Measurements from ENCODE around the gene ACSF2. TPM values are rescaled to one million over a fixed set of nuclear protein-coding genes. Genes with fewer than 3 reads are reported as not detected.

The ACSF2 gene
- total and polyA plus RNA-seq, 8 donors, result 60.9 to 148 (median 124) TPM

DNA sequence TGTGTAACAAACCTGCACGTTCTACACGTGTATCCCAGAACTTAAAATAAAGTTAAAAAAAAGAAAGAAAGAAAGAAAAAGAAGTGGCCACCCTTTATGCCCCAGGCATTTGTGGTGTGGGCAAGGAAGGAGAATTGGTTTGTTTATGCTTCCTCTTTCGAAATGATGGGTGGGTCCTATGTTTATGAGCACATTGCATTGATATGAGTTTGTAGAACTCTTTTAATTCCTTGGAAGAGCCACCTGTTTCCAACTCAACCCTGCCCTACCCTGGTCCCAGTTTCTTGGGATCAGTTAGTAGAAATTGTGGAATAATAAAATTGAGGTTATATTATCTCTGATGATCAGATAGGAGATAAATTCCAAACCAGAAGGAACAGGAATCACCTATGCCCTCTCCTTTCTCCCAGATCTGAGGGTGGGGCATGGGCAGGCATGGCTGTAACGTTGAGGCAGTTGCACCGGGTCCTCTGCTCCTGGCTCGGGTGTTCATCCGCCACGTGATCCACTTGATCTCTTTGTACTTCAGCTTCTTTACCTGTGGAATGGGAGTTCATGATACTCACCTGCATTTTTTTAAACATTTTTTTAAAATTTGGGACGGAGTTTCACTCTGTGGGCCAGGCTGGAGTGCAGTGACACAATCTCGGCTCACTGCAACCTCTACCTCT lies 26.7 kb downstream of the ACSF2 start:
- TF ChIP-seq, protein P1, sequence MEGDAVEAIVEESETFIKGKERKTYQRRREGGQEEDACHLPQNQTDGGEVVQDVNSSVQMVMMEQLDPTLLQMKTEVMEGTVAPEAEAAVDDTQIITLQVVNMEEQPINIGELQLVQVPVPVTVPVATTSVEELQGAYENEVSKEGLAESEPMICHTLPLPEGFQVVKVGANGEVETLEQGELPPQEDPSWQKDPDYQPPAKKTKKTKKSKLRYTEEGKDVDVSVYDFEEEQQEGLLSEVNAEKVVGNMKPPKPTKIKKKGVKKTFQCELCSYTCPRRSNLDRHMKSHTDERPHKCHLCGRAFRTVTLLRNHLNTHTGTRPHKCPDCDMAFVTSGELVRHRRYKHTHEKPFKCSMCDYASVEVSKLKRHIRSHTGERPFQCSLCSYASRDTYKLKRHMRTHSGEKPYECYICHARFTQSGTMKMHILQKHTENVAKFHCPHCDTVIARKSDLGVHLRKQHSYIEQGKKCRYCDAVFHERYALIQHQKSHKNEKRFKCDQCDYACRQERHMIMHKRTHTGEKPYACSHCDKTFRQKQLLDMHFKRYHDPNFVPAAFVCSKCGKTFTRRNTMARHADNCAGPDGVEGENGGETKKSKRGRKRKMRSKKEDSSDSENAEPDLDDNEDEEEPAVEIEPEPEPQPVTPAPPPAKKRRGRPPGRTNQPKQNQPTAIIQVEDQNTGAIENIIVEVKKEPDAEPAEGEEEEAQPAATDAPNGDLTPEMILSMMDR (IDR thresholded peaks at IDR 0.05), result no peak
- H3K27me3 ChIP-seq, result no peaks in the 10 kb centered on the region
- DNase-seq, result peak in 1 of 4 donors; percentile 55
- peak; percentile 59 for ATAC-seq
- H3K36me3 ChIP-seq, result no peaks in the 10 kb centered on the region
- H3K4me1 ChIP-seq, result peaks cover 3 to 24% of the 10 kb centered on the region in 2 donors
- H3K9me3 ChIP-seq, result no peaks in the 10 kb centered on the region
- no peak overlapping the region for H3K4me3 ChIP-seq
- peak overlapping the region; percentile 36 to 55 for H3K27ac ChIP-seq
- intact Hi-C loops (cut with DNase I), result no loop called here

DNA sequence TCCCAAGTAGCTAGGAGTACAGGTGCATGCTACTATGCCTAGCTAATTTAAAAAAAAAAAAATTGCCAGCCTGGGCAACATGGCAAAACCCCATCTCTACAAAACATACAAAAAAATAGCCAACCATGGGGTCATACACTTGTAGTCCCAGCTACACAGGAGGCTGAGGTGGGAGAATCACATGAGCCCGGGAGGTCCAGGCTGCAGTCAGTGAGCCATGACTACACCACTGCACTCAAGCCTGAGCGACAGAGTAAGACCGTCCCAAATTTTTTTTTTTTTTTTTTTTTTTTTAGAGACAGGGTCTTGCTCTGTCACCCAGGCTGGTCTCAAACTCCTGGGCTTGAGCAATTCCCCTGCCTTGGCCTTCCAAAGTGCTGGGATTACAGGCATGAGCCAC lies 27.9 kb downstream of the ACSF2 start:
- intact Hi-C loops (cut with DNase I), result no loop called here
- H3K4me1 ChIP-seq, result peaks cover 3 to 18% of the 10 kb centered on the region in 2 donors

DNA sequence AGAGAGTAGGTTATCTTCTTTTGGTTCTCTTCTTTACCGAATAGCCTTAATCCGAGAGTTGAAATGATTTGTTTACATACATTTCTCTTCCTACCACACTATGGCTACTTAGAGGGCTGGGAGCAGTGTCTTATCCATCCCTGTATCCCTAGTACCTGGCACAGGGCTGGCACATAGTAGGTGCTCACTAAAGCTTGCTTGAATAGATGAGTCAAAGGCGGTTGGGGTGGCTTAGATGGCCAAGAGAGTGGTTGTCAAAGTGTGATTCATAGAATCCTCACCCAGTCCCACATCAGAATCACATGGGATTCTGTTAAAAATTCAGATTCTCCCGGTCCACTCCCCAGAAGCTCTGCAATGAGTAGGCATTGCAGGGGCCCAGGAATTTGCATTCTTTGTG lies 31.6 kb downstream of the ACSF2 start:
- H3K27me3 ChIP-seq, result no peaks in the 10 kb centered on the region
- peaks cover 0 to 8% of the 10 kb centered on the region in 2 donors for H3K4me1 ChIP-seq
- H3K4me3 ChIP-seq, result no peak overlapping the region
- ATAC-seq (no peak), DNase-seq (no peak)
- no peaks in the 10 kb centered on the region for H3K9me3 ChIP-seq
- intact Hi-C loops (cut with DNase I), result no loop called here
- TF ChIP-seq, protein P1 (IDR thresholded peaks at IDR 0.05), result no peak
- peaks cover 0 to 6% of the 10 kb centered on the region in 2 donors for H3K36me3 ChIP-seq
- no peak overlapping the region for H3K27ac ChIP-seq

More for the DNA sequence above, 27.9 kb downstream of the ACSF2 start:
- no peaks in the 10 kb centered on the region for H3K9me3 ChIP-seq
- ATAC-seq, result no peak
- DNase-seq, result no peak
- no peak overlapping the region for H3K4me3 ChIP-seq
- no peak overlapping the region for H3K27ac ChIP-seq
- H3K27me3 ChIP-seq, result no peaks in the 10 kb centered on the region
- TF ChIP-seq, protein P1 (IDR thresholded peaks at IDR 0.05), result no peak
- H3K36me3 ChIP-seq, result no peaks in the 10 kb centered on the region

DNA sequence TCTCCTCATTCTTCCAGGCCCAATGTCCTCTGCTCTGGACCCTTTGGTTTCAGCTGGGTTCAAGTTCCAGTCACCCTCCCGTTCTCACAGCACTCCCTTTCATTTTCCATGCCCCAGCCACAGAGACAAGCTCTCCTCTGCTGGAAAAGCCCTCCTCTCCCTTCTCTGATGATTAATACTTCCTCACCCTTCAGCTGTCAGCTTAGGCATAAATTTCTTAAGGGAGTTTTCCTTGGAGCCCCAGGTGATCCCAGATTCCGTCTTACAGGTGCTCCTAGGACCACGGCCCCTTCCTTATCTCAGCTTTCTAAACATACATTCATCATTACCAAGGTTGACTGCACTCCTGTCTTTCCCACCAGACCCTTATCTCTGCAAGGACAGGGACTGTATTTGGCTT lies 32.3 kb downstream of the ACSF2 start:
- Histone ChIP-seq H3K27me3 (no peaks in the 10 kb centered on the region), H3K36me3 (peaks cover 0 to 12% of the 10 kb centered on the region in 2 donors), H3K4me1 (peaks cover 0 to 1% of the 10 kb centered on the region in 2 donors), H3K9me3 (no peaks in the 10 kb centered on the region), H3K4me3 (no peak overlapping the region), H3K27ac (no peak overlapping the region)
- intact Hi-C loops (cut with DNase I), result no loop called here
- DNase-seq, result no peak
- TF ChIP-seq, protein P1 (IDR thresholded peaks at IDR 0.05), result no peak
- ATAC-seq, result no peak

DNA sequence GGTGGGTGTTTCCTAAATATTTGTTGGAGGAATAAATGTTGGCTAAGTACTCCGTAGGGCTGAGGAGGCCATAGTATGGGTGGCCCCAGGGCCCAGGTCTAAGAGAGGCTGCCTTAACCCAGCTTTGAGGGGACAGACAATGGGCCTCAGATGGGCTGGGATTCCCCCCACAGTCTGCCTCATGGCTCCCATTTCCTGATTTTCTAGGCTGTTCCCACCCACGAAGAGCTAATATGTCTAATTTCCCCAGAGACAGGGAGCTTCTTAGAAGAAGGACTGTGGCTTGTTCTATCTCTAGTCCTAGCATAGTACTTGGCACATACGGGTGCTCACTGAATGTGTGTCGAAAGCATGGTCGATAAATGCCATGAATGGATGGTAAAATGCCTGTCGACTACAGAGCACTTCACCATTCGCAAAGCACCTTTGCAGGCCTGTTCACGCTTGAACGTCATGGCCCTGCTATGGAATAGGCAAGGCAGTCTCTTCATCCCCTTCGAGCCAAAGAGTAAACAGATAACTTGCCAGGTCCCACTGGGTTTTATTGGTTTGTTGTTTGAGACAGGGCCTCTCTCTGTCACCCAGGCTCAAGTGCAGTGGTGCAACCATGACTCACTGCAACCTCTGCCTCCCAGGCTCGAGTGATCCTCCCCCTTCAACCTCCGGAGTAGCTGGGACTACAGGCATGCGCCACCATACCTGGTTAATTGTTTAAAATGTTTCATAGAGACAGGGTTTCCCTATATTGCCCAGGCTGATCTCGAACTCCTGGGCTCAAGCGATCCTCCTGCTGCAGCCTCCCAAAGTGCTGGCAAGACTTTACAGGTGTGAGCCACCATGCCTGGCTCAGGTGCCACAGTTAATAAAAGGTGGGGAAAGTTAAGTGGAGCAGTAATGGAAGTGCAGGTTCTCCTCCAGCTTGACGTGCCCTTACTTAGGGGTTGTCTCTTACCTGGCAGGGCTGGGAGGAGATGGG lies 33.0 kb downstream of the ACSF2 start:
- ATAC-seq (peak; percentile 65), DNase-seq (no peak)
- Histone ChIP-seq H3K4me3 (no peak overlapping the region), H3K27me3 (no peaks in the 10 kb centered on the region), H3K36me3 (peaks cover 0 to 12% of the 10 kb centered on the region in 2 donors), H3K9me3 (no peaks in the 10 kb centered on the region), H3K4me1 (no peaks in the 10 kb centered on the region), H3K27ac (no peak overlapping the region)
- TF ChIP-seq, protein P1 (IDR thresholded peaks at IDR 0.05), result no peak
- intact Hi-C loops (cut with DNase I), result no loop called here
